Natural killer cell (primary cell): ENCODE results near the gene FBRS. TPM values are rescaled to one million over a fixed set of nuclear protein-coding genes. Genes with fewer than 3 reads are reported as not detected.

Source experiments
- ATAC-seq, 3 donors: fragments of 150-1000 bp in 2 of 3; fragments of 200-7000 bp in 1 of 3; cut with Tn5 transposase; 1 replicate in 1 of 3; 2 replicates in 2 of 3; pipeline ENCODE4 v1.10.0; 2021; ENCODE audit warnings: mild to moderate bottlenecking in 2 of 3, moderate library complexity in 2 of 3
- DNase-seq, 2 donors: peaks; one replicate each; pipeline versions ENCODE4 v3.0.0 to v3.0.0-alpha.2; 2013 to 2021; ENCODE audit warnings: mixed read lengths in 1 of 2
- H3K27ac ChIP-seq: one replicate; pipeline ENCODE4 v1.5.1; 2013; ENCODE audit warnings: mild to moderate bottlenecking, low read length
- H3K27me3 ChIP-seq: one replicate; pipeline ENCODE4 v1.6.1; 2013; ENCODE audit warnings: low read length; ENCODE audit not compliant: control insufficient read depth, insufficient read depth
- H3K36me3 ChIP-seq: one replicate; pipeline ENCODE4 v1.6.1; 2013; ENCODE audit warnings: low read length; ENCODE audit not compliant: control insufficient read depth, insufficient read depth
- H3K4me1 ChIP-seq: one replicate; pipeline ENCODE4 v1.6.1; 2013; ENCODE audit warnings: low read length; ENCODE audit not compliant: control insufficient read depth, insufficient read depth
- H3K4me3 ChIP-seq: one replicate; pipeline ENCODE4 v1.5.1; 2013; ENCODE audit warnings: low read length
- H3K9me3 ChIP-seq: one replicate; pipeline ENCODE4 v1.6.1; 2013; ENCODE audit warnings: low read length; ENCODE audit not compliant: control insufficient read depth, insufficient read depth
- H3K27ac Mint-ChIP-seq, 2 donors: one replicate each; pipeline ENCODE4 v1.8.0; 2022; ENCODE audit warnings: mild to moderate bottlenecking in 2 of 2, mixed read lengths in 2 of 2, moderate library complexity in 1 of 2
- H3K27me3 Mint-ChIP-seq, 2 donors: one replicate each; pipeline ENCODE4 v1.8.0; 2022; ENCODE audit warnings: low read depth in 2 of 2, mixed read lengths in 2 of 2
- H3K36me3 Mint-ChIP-seq: one replicate; pipeline ENCODE4 v1.8.0; 2022; ENCODE audit warnings: mixed read lengths
- H3K4me1 Mint-ChIP-seq, 2 donors: one replicate each; pipeline ENCODE4 v1.8.0; 2022; ENCODE audit warnings: mixed read lengths in 2 of 2
- H3K4me3 Mint-ChIP-seq: one replicate; pipeline ENCODE4 v1.8.0; 2022; ENCODE audit warnings: mild to moderate bottlenecking, moderate library complexity, mixed read lengths
- H3K9me3 Mint-ChIP-seq, 2 donors: one replicate each; pipeline ENCODE4 v1.8.0; 2022; ENCODE audit warnings: mixed read lengths in 2 of 2
- CTCF ChIP-seq: fragments of 200-600 bp; IDR thresholded peaks from one replicate; pipeline ENCODE4 v1.8.0; 2022; ENCODE audit warnings: antibody characterized with exemption
- WGBS: methylation state at CpG from one replicate; pipeline ENCODE4 v1.1.7; 2013; ENCODE audit warnings: missing lambda C conversion rate; ENCODE audit not compliant: insufficient coverage; 5-methylcytosine and 5-hydroxymethylcytosine counted together
- intact Hi-C: fragments of 100-400 bp; cut with micrococcal nuclease; formaldehyde crosslinking; loops from one replicate; pipeline ENCODE4 v1.14.2; 2022
- total RNA-seq, 4 donors: library from RNA; stranded (reverse); fragments of 120-200 nt in 1 of 4; gene quantifications; one replicate each; pipeline versions ENCODE4 v1.2.3 to v1.2.4, GENCODE V29; 2013 to 2022

Gene FBRS
- total RNA-seq, 3 donors from 2014 or later (not counting 1 experiment from before 2014, with no cell fraction given): 158 to 182 (median 172) TPM

GRCh38 chr16:30663820-30664219 is 5.6 kb downstream of the FBRS start:
- Mint-ChIP-seq H3K9me3 (no peaks in the 10 kb centered on the region), H3K4me1 (peaks cover 41 to 49% of the 10 kb centered on the region in 2 donors), H3K27me3 (no peaks in the 10 kb centered on the region), H3K36me3 (peaks cover 10% of the 10 kb centered on the region), H3K4me3 (no peak overlapping the region), H3K27ac (peak overlapping the region; percentile 45 to 94)
- H3K9me3 ChIP-seq: no peaks in the 10 kb centered on the region
- no peak overlapping the region for H3K27ac ChIP-seq
- no peak for DNase-seq
- H3K27me3 ChIP-seq: no peaks in the 10 kb centered on the region
- no peak overlapping the region for H3K4me3 ChIP-seq
- peaks cover 38% of the 10 kb centered on the region for H3K4me1 ChIP-seq
- H3K36me3 ChIP-seq: peaks cover 77% of the 10 kb centered on the region
- no peak for ATAC-seq
- TF ChIP-seq CTCF: no peak
- 83% methylated on average over 9 of the region's 9 CpGs for WGBS
- intact Hi-C loops: no loop called here

GRCh38 chr16:30664616-30665109 is 6.4 kb downstream of the FBRS start:
- no peaks in the 10 kb centered on the region for H3K27me3 ChIP-seq
- intact Hi-C loops: no loop called here
- no peaks in the 10 kb centered on the region for H3K9me3 ChIP-seq
- H3K4me1 ChIP-seq: peaks cover 38% of the 10 kb centered on the region
- H3K4me3 ChIP-seq: no peak overlapping the region
- no peak overlapping the region for H3K27ac ChIP-seq
- Mint-ChIP-seq H3K4me3 (no peak overlapping the region), H3K9me3 (no peaks in the 10 kb centered on the region), H3K27ac (peak overlapping the region in 1 of 2 donors; percentile 63), H3K4me1 (peaks cover 40 to 47% of the 10 kb centered on the region in 2 donors), H3K27me3 (no peaks in the 10 kb centered on the region), H3K36me3 (peaks cover 10% of the 10 kb centered on the region)
- ATAC-seq (no peak), DNase-seq (no peak)
- no peak for TF ChIP-seq CTCF
- WGBS: 98% methylated on average over 13 of the region's 15 CpGs
- H3K36me3 ChIP-seq: peaks cover 85% of the 10 kb centered on the region

- H3K9me3 Mint-ChIP-seq: no peaks in the 10 kb centered on the region
- no peak overlapping the region for H3K4me3 ChIP-seq
- intact Hi-C loops: no loop called here
- H3K9me3 ChIP-seq: no peaks in the 10 kb centered on the region
- peak overlapping the region in 1 of 2 donors; percentile 63 for H3K27ac Mint-ChIP-seq
- H3K36me3 ChIP-seq: peaks cover 91% of the 10 kb centered on the region
- TF ChIP-seq CTCF: no peak
- 94% methylated on average over 22 of the region's 22 CpGs for WGBS
- peaks cover 39 to 42% of the 10 kb centered on the region in 2 donors for H3K4me1 Mint-ChIP-seq
- no peak for ATAC-seq
- H3K36me3 Mint-ChIP-seq: peaks cover 10% of the 10 kb centered on the region
- no peak overlapping the region for H3K27ac ChIP-seq
- H3K27me3 Mint-ChIP-seq: no peaks in the 10 kb centered on the region
- no peak for DNase-seq
- no peak overlapping the region for H3K4me3 Mint-ChIP-seq
- H3K4me1 ChIP-seq: peaks cover 31% of the 10 kb centered on the region
- no peaks in the 10 kb centered on the region for H3K27me3 ChIP-seq
Observed at GRCh38 chr16:30665155-30665829, 7.1 kb downstream of the FBRS start.

GRCh38 chr16:30665830-30666190 is 7.6 kb downstream of the FBRS start:
- intact Hi-C loops: no loop called here
- Mint-ChIP-seq H3K4me3 (no peak overlapping the region), H3K27ac (peak overlapping the region in 1 of 2 donors; percentile 63), H3K27me3 (no peaks in the 10 kb centered on the region), H3K4me1 (peaks cover 33 to 37% of the 10 kb centered on the region in 2 donors), H3K9me3 (no peaks in the 10 kb centered on the region), H3K36me3 (peaks cover 10% of the 10 kb centered on the region)
- ATAC-seq (no peak), DNase-seq (no peak)
- H3K36me3 ChIP-seq: peaks cover 93% of the 10 kb centered on the region
- peaks cover 26% of the 10 kb centered on the region for H3K4me1 ChIP-seq
- no peaks in the 10 kb centered on the region for H3K9me3 ChIP-seq
- no peak overlapping the region for H3K27ac ChIP-seq
- no peak overlapping the region for H3K4me3 ChIP-seq
- 100% methylated on average over 3 of the region's 4 CpGs for WGBS
- no peaks in the 10 kb centered on the region for H3K27me3 ChIP-seq
- no peak for TF ChIP-seq CTCF
